Activated CD4-positive, alpha-beta T cell treated with anti-CD3 and anti-CD28 coated beads, Interleukin-2, amount 50 U/mL, for 48 hours (primary cell): Measurements from ENCODE around the gene PCNX2.
"Not testable (repeated sequence)": the region's sequence is repeated elsewhere in the genome, so short reads cannot be mapped to it uniquely, and the experiment has no call there.

ENCODE experiments used
- DNase-seq, 2 experiments: peaks; one replicate each; pipeline ENCODE4 v3.0.0-alpha.2; 2020

Gene PCNX2

DNA sequence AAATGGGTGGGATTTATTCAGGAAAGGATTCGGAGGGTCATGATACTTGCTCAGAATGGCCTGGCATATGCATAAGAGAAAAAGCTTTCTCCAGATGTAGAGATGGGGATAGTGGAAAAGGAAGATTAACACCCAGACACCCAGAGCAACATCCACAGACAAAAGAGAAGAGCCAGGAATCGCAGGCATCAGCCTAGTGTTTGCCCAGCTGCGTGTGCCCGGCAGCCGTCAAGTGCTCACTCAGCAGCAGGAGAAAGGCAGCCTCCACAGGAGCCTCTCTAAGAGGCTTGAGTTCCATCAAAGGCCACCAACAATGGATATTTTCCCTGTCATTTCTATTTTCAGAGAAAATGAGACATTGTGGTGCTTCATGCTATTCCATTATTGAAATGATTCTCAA is 290.4 kb downstream of the PCNX2 start:
- DNase-seq: no peak

DNA sequence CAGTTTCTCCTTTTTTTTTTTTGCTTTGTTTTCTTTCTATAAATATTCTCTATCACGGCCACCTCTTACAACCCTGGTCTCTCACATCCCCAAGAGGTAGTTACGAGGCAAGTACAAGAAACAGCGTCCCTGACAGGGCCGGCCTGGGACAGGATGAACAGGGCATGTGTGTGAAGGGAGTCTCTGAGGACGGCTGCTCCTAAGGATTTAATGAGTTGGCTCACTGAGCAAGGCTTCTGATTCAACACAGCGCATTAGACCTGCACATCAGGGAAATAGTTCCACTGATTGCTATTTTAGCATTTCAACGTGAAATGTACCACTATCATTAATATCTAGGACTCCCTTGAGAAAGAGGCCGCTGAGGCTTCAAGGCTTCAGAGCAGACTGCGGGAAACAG is 291.1 kb downstream of the PCNX2 start:
- no peak for DNase-seq

DNA sequence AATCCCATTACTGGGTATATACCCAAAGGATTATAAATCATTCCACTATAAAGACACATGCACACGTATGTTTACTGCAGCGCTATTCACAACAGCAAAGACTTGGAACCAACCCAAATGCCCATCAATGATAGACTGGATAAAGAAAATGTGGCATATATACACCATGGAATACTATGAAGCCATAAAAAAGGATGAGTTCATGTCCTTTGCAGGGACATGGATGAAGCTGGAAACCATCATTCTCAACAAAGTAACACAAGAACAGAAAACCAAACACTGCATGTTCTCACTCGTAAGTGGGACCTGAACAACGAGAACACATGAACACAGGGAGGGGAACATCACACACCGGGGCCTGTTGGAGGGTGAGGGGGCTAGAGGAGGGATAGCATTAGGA is 291.9 kb downstream of the PCNX2 start:
- not testable (repeated sequence) for DNase-seq

DNA sequence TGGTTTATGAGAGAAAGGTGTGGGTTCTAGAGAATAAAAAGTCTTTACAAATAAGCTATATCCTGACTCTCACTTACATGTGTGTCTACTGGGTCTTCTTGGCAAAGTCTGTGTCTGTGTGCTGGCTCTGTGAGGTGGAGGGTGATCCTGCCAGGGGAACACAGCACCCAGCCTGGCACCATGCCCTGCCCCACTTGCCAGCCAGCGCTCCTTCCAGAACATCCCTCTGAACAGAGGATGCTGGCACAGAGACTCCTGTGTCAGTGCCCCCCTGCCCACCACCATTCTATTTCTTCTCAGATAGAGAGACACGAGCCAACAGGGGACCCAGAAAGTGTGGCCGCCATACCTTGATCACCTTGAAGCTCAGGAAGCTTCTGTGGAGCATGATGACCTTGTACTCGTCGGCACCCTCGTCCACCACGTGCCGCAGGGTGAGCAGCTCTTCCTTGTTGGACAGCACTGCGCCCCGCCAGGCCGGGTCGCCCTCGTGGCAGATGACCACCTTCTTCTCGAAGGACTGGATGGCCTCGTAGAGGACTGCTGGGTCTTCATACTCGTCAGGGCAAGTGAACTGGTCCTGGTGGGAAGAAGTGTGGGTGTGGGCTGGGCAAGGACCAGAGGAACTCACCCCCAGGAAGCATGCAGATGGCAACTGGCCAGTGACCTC is 295.4 kb downstream of the PCNX2 start:
- DNase-seq: no peak

DNA sequence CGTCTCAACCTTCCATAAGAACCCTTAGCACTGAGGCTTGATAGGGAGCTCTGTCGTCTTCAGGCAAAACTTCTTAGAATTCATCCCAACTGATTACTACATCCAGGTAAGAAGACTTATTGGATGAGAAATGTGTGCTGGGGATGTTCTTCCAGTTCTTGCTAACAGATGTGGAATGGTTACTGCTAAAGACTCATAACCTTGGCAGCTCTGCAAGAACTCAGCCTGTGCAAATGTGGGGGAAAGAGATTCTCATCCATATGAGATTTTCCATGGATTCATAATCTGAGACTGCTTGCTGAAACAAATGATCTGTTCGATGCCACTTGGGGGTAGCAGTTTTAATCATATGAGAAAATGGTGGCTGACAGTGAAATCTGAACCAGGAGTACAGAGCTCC is 296.9 kb downstream of the PCNX2 start:
- no peak for DNase-seq

DNA sequence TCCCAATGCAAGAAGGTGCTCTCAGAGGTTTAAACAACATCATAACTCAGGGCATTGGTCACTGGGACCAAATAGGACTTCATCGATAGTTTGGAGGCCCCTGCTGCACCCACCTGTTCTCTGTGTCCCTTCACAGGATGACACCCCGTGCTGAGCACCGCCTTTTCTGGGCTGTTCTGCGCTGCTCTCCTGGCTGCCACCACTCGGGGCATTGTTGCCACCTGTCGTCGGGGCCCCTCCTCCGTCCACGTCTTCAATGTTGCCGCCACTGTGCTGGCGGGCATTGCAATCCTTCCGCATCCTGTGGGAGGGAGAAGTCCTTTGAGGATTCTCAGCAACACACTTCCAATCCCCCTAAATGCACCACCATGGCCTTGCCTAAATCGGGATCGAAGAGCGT is 297.4 kb downstream of the PCNX2 start:
- no peak for DNase-seq

DNA sequence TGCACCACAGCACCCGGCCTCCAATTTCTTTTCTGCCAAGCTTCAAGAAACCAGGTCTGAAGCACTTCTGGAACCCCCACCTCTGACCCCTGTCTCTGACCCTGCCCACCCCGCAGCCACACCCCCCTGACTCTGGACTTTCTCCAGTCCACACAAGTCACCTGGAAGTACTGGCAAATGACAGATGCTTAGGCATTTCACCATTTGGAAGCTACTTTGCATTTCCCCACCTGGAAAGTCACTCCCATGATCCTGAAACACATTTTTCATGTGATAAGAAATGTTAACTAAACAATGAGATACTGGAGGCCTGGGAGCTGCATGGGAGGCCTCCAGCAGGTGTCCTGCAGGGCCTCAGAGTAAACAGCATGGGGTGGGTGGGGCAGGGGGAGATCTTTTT is 299.4 kb downstream of the PCNX2 start:
- no peak for DNase-seq

DNA sequence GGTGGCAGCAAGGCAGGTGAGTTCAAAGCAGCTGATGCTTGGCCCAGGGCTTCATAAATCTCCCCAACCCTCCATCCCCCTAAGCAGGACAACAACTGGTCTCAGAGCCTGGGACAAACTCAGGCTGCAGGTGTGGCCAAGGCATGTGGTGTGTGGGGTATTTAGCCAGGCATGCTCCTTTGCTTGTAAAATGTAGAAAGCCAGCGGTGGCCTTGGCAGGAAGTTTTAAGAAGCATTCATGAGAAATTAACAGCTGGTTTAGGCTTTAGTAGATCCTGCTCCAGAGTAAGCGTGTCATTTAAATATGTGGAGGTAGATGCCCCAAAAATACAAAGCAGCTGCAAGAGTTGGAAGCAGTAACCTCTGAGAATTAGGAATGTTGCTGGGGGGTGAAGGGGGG is 300.3 kb downstream of the PCNX2 start:
- no peak for DNase-seq

DNA sequence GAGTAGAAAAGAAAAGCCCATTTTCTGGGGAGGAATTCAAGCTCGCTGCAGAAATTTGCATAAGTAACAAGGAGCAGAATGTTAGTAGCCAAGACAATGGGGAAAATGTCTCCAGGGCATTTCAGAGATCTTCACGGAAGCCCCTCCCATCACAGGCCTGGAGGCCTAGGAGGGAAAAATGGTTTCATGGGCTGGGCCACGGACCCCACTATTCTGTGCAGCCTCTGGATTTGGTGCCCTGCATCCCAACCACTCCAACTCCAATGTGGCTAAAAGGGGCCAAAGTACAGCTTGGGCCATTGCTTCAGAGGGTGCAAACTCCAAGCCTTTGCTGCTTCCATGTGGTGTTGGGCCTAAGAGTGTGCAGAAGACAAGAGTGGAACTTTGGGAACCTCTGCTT is 302.0 kb downstream of the PCNX2 start:
- DNase-seq: no peak

DNA sequence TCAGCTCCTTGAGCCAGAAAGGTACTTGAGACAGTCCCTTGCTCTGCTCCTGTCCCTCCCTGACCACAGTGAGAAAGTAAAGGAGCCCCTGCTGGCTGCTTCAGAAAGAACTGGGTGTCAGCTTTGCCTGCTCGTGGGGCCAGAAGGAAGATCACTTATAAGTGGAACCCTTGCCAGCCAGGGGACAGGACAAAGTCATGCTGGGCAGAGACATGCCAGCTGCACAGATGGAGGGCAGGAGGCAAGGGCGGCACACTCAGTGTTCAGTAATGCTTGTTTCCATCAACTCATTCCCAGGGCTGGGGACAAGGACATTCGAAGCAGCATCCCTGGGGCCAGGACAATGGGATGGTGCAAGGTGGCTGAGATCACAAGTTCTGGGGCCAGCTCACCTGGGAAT is 303.3 kb downstream of the PCNX2 start:
- DNase-seq: no peak

DNA sequence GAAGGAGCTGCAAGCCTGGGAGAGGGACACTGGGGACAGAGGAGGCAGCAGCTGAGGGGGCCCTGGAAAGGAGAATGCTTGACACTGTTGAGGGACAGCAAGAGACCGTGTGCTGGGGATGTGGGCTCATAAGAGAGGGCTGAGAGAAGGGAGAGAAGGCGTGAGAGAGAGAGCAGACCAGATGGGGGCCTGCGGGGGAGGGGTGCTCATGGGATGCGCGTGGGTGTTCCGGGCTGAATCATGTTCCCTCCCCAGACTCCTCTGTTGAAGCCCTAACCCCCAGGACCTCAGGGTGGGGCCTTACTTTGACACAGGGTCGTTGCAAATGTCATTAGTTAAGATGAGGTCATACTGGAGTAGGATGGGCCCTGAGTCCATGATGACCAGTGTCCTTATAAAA is 304.3 kb downstream of the PCNX2 start:
- no peak for DNase-seq

DNA sequence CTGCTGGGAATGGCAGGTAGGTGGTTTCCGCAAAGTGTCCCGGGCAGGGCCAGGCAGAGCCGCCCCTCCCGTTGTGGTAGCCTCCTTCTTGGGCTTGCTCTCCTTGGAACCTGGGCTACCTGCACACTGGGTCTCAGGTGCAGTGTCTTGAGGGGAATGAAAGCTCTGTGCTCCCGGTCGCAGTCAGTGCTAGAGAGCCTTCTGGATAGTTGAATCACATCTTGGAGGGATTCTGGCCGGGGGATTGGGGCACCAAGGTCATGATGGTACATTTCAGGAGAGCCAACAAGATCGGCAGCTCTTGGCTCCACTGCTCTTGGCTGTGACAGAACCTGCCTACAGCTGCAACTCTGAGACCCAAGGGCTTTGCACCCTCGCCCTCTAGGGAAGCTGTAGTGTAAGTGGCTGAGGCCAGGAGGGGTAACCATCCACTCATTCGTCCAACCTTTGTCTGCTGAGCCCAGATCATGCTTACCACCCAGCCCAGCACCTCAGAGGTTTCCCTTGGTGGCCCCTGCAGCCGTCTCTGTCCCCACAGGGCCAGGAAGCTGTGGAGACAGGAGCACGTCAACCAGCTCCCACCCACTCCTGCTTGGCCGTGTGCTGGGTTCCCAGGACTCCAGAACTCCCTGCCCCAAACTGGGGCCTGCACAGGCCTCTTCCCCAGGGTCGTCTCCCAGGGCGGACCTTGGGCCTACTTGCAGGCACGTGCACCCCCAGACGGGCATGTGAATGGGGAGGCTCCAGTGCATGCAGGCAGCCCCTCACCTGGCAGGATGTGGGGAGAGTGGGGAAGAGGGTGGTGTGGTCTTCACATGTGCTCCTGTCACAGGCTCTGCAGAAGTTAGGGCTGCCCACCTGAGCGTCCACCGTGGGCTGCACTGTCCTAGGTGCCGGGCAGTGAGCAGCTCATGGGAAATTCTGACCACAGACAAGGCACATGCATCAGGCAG is 305.1 kb downstream of the PCNX2 start:
- DNase-seq: no peak

DNA sequence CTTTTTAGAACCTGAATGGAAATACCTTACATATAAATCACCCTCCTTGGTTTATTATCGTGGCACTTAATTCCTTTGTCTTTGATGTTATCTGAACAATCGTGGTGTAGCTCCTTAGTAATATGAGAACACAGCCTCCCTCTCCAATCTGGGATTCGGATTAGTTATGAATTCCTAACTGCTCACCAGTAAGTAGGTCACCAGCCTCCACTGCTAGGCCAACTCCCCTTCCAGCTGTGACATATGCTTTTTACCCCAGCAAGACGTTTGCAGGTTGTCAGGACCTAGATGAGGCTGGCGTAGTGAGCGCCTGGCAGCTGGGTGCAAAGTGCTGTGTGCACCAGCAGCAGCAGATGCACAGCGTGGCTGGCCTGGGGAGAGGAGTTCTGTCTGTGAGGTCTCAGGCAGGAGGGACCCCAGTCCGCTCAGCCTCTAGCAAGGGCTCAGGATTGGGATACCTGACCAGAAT is 306.9 kb downstream of the PCNX2 start:
- no peak for DNase-seq

DNA sequence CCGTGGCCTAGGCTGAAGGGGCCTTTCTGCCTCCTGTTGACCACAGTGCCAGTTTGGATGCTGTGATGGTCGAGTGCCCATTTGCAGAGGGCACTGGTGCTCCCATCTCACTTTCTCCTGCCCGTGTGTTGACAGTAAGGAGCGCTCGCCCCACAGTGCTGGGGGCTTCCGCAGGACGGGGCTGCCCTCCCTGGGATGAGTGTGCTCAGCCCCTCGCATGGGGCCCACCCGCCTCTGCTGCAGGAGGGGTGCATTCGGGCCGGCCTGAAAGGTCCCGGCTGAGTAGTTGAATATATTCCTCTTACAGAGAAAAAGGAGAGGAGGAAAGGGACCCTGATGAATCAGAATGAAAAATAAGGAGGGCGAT is 307.8 kb downstream of the PCNX2 start:
- DNase-seq: no peak

DNA sequence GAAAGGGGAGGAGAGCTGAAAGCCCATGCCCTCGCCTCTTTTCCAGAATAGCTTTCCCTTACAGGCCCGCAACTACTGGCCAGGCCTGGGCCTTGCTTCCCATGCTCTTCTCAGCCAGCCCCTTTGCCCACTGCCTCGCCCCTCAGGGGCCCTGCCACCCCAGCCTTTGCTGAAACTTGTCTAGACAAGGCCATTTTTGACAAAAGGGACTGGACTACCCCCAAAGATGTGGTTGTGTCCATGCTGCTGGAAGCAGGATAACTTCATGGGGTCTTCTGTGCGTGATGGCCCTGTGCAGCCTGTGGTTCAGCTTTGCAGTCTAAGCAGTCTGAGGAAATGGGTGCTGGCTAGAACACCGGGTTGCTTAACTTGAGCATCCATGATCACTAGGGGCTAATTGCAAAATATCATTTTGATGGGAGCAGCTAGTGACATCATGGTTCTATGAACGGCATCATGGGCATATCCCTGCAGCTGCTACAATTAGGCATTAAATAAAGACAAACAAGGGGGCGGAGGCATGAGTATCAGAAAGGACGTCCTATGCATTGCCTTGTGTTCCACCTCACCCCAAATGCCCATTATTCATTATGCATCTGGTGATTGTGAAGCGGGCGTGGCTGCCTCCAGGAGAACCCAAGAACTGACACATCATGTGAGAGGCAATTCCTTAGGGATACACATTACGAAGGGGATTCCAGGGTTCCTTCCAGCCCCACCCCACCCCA is 308.3 kb downstream of the PCNX2 start:
- no peak for DNase-seq

DNA sequence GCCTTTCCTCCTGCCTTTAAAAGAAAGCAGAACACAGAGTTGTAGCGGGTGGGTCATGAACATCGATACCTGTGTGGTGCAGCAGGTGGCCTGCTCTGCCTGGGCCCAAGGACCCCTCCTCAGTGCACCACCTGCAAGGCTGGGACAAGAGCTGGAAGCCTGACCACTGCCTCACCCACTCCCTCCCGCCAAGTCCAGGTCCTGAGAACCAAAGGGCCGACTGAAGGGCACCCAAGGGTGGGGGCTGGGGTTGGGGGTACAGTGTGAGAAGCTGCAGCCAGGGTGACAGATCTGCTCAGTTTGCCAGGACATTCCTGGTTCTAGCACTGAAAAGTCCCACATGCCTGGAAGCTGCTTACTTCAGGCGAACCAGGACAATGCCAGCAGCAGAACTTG is 309.0 kb downstream of the PCNX2 start:
- no peak for DNase-seq

DNA sequence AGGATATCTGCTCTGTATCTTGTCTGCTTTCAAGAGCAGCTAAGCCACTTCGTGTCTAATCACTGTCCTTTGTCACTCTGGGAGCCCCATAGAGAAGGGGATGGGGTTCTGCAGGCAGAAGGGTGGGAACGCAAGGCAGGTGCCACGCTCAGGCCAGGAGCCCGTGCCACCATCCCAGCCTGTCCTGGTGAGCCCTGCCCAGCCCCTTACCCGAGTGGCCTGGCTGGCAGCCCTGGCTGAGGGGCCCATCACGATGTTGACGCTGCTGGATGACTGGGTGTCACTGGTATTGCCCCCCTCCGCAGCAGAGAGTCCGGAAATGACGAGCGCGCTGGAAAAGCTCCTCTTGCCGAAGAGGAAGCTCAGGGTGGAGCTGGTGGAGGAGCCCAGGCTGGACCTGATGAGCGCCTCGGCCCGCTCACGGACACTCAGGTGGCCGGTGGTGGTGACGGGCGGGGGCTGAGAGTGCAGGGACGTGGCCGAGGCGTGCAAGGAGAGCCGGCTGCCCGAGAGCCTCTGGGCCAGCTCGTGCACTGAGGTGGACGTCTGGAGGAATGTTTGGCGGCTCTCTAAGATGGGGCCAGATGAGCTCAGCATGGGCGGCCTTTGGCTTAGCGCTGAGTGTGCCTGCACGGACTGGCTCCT is 309.5 kb downstream of the PCNX2 start:
- DNase-seq: no peak

DNA sequence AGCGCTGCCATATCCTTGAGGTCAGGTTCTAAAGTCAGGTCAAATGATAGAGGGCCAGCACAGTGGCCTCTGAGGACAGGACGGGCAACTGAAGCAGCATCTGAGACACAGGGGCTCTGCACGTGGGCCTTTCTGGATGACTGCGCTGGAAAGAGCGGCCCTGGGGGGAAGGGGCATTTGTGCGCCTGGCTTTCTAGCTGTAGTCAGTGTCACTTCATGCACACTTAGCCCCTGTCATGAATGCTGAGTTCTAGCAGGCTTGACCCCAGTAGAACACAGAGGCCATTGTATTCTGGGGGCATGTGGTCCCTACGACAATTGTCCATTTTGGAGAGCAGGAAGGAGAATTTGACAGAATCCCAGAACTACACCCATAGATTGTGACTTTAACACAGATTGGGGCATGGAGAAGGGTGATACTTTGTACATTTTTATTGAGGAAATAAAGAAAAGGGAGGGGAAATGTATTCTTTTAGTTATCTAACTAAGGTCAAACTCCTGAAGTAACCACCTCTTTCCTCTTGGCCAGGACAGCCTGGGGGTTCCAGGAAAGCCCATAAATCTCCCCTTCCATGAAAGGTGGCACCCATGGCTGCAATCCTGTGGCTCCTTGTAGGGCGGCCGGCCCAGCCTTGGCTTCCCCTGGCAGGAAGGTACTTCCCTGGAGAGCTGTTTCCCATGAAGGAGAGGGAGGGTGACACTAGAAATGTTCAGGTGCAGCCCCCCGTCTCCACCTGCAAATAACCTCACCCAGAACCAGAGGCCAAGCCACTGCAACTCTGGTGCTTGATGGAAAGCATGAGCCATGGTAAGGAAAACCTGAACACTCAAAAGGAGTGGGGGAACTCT is 310.7 kb downstream of the PCNX2 start:
- DNase-seq: no peak

DNA sequence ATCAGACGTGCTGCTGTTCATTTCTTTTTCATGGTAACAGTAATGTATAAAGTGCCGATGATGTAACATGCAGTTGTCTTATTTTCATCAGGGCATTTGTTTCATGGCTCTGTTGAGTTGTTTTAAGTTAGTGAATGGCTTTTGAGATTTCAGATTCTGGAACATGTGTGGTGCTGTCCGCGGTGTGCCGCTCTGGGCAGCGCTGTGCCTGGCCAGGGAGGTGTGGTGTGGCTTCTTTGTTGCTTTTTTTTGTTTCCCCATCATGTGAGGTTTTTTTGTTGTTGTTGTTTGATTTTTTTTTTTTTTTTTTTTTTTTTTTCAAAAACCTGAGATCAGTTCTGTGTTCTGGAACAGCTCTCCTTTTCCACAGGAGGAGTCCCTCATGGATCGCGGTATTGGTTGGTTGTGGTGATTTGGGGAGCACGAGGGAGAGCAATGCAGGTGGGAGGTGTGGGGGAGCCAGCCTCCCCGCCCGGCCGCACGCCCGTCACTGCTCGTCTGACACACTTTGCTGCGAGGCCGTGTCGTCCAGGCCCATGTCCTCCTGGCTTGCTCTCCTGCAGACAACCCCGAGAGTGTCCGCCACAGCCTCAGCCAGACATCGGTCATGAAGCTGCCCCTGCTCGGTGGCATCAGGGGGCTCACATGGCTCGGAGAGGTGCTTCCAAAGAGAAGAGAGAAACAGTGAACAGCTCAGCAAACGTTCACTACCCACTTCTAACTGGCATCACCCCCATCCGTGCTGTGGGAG is 311.5 kb downstream of the PCNX2 start:
- DNase-seq: no peak

DNA sequence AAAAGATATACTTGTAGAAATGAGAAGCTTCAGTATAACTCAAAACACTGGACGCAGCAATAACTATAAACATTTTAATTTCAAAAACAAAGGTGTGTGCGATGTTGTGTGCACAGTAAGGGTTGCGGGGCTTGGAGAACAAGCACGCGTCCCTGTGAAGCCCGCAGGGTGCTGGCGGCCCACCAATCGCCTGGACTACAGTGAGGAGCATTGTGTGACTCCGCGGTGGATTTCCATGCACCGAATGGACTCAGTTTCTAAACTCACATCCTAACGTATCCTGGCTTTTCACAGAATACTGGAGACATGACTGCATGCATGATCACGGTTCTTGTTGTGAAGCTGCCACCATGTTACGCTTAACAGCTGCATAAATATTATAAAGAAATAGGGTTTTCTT is 312.1 kb downstream of the PCNX2 start:
- no peak for DNase-seq

DNA sequence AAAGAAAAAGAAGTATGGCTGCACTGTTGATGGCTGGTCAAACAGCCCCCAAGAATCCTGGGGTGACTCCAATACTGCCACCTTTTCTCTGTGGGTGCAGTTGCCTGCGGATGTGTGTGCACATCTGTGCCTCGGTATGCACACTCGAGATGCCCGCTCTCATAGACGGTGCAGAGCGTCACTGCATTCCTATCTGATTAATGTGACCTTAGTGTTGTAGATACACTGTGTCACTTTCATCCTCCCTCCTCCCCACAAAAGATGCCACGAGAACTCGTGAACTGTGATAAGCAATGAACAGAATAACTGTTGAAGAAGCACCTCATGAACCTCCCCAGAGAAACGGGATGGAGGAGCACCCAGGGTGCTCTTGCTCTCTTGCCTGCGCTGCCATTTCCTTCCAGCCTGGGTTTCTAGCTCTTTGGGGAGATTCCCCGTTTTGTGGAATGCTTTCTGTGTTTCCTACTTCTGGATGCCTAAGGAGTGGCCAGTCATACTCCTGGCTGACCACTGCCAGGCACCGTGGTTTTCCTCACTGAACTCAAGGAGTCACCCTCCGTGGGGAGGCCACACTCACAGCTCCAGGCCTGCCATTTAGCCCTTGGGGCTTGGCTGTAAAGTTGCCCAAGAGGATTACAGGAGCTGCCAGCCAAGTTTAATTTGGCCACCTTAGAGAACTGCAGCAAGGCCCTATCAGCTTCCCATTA is 313.1 kb downstream of the PCNX2 start:
- DNase-seq: no peak
